Prostate gland (tissue), 2 donors: ENCODE results near the gene KCNG1.

Experiments
- CTCF ChIP-seq, 4 experiments: fragments of 200-600 bp in 2 of 4; fragments of 450-650 bp in 2 of 4; sonication (generic) in 2 of 4; IDR thresholded peaks; 1 replicate in 3 of 4; 2 replicates in 1 of 4; pipeline ENCODE4 v1.5.1; 2016 to 2019; ENCODE audit warnings: antibody characterized with exemption in 4 of 4, mild to moderate bottlenecking in 2 of 4, moderate library complexity in 2 of 4
- POLR2A ChIP-seq: fragments of 450-650 bp; IDR thresholded peaks from one replicate; pipeline ENCODE4 v1.6.1; 2016; ENCODE audit warnings: antibody characterized with exemption, mild to moderate bottlenecking

GRCh38 chr20:51061418-51062045, 38.6 kb upstream of the KCNG1 start:
- TF ChIP-seq CTCF (IDR thresholded peaks at IDR 0.05): no peak
- no peak for TF ChIP-seq POLR2A
